SK-N-SH (cell line): ENCODE results near the gene PRPF18. TPM values are rescaled to one million over a fixed set of nuclear protein-coding genes. Genes with fewer than 3 reads are reported as not detected.

Source experiments
- CTCF ChIA-PET: fragments of 300-600, 350-600 bp; formaldehyde crosslinking; extraction: SDS; loops from one replicate; lab custom pipeline; 2021; lab: Yijun Ruan, JAX
- POLR2A ChIA-PET: fragments of 350-600 bp; sonication (Branson Sonifier 250); formaldehyde crosslinking; extraction: SDS; loops from one replicate; lab custom pipeline; 2020; ENCODE audit warnings: antibody characterized with exemption, inconsistent platforms; lab: Yijun Ruan, JAX
- DNase-seq: peaks from one replicate; pipeline ENCODE4 v3.0.0; 2012
- H2AFZ ChIP-seq: fragments of 200-600 bp; sonication (generic); 2 replicates; pipeline ENCODE4 v1.8.1; 2016; ENCODE audit warnings: antibody characterized with exemption, mild to moderate bottlenecking, low read depth
- H3F3A ChIP-seq: fragments of 200-600 bp; sonication (generic); replicated peaks from 2 replicates; pipeline ENCODE3; 2016; ENCODE audit warnings: antibody characterized with exemption, mild to moderate bottlenecking; ENCODE audit not compliant: insufficient read depth
- H3K27ac ChIP-seq, 2 experiments: fragments of 200-500 bp in 1 of 2; fragments of 200-600 bp in 1 of 2; sonication (Bioruptor generic) in 1 of 2; sonication (generic), shearing (Covaris generic) in 1 of 2; 2 replicates each; pipeline versions ENCODE4 v1.5.1 to v1.6.1; 2014 to 2016; ENCODE audit warnings: low read depth in 2 of 2, inconsistent platforms in 1 of 2, low read length in 1 of 2, mild to moderate bottlenecking in 1 of 2, mixed read lengths in 1 of 2
- H3K27me3 ChIP-seq: fragments of 200-600 bp; sonication (generic), shearing (Covaris generic); 2 replicates; pipeline ENCODE4 v1.6.1; 2016; ENCODE audit warnings: mixed run types; ENCODE audit not compliant: insufficient read depth
- H3K36me3 ChIP-seq, 2 experiments: fragments of 200-500 bp in 1 of 2; fragments of 200-600 bp in 1 of 2; sonication (Bioruptor generic) in 1 of 2; sonication (generic) in 1 of 2; replicated peaks in 1 of 2; 2 replicates each; pipeline versions ENCODE3 to v1.5.1; 2014 to 2016; ENCODE audit warnings: low read length in 1 of 2, mild to moderate bottlenecking in 1 of 2; ENCODE audit not compliant: insufficient read depth in 2 of 2, control insufficient read depth in 1 of 2
- H3K4me1 ChIP-seq, 2 experiments: fragments of 200-500 bp in 1 of 2; fragments of 200-600 bp in 1 of 2; sonication (Bioruptor generic) in 1 of 2; sonication (generic), shearing (Covaris generic) in 1 of 2; 2 replicates each; pipeline versions ENCODE4 v1.5.1 to v1.6.1; 2014 to 2016; ENCODE audit warnings: low read depth in 1 of 2, low read length in 1 of 2, mixed run types in 1 of 2; ENCODE audit not compliant: insufficient read depth in 2 of 2, control insufficient read depth in 1 of 2
- H3K4me2 ChIP-seq: fragments of 200-600 bp; sonication (generic), shearing (Covaris generic); 2 replicates; pipeline ENCODE4 v1.6.1; 2017; ENCODE audit warnings: mixed run types
- H3K4me3 ChIP-seq, 2 experiments: fragments of 200-500 bp in 1 of 2; fragments of 200-600 bp in 1 of 2; sonication (Bioruptor generic) in 1 of 2; sonication (generic), shearing (Covaris generic) in 1 of 2; 2 replicates each; pipeline versions ENCODE4 v1.5.1 to v1.8.1; 2014 to 2016; ENCODE audit warnings: low read depth in 2 of 2, inconsistent platforms in 1 of 2, low read length in 1 of 2, mild to moderate bottlenecking in 1 of 2, mixed read lengths in 1 of 2, moderate library complexity in 1 of 2
- H3K79me2 ChIP-seq: fragments of 200-600 bp; sonication (generic); 2 replicates; pipeline ENCODE4 v1.8.1; 2017; ENCODE audit warnings: mild to moderate bottlenecking; ENCODE audit not compliant: insufficient read depth
- H3K9ac ChIP-seq: fragments of 200-600 bp; sonication (generic); 2 replicates; pipeline ENCODE4 v1.6.1; 2017; ENCODE audit warnings: mixed run types
- H3K9me2 ChIP-seq: fragments of 200-600 bp; sonication (generic); 2 replicates; pipeline ENCODE4 v1.6.1; 2017; ENCODE audit warnings: mixed run types
- H3K9me3 ChIP-seq: fragments of 200-600 bp; sonication (generic); 2 replicates; pipeline ENCODE4 v1.6.1; 2017; ENCODE audit warnings: mixed run types, mild to moderate bottlenecking, moderate library complexity
- H4K20me1 ChIP-seq: fragments of 200-600 bp; sonication (generic); 2 replicates; pipeline ENCODE4 v1.6.1; 2017; ENCODE audit warnings: mild to moderate bottlenecking, mixed run types; ENCODE audit not compliant: insufficient read depth
- ELF1 ChIP-seq: IDR thresholded peaks from 2 replicates; pipeline ENCODE4 v1.4.0; 2012
- EP300 ChIP-seq, 2 experiments: IDR thresholded peaks; 2 replicates each; pipeline versions ENCODE4 v1.4.0 to v1.6.1; 2012; ENCODE audit warnings: borderline replicate concordance in 1 of 2, low read depth in 1 of 2, low read length in 1 of 2
- EZH2phosphoT487 ChIP-seq: fragments of 200-600 bp; sonication (generic); IDR thresholded peaks from 2 replicates; pipeline ENCODE4 v1.6.1; 2017; ENCODE audit warnings: low read depth, mixed run types, mild to moderate bottlenecking, antibody characterized with exemption, moderate library complexity, borderline replicate concordance
- FOXM1 ChIP-seq: IDR thresholded peaks from 2 replicates; pipeline ENCODE4 v1.4.0; 2012; ENCODE audit warnings: low read depth, mild to moderate bottlenecking
- MEF2A ChIP-seq: IDR thresholded peaks from 2 replicates; pipeline ENCODE4 v1.4.0; 2012; ENCODE audit warnings: low read depth, borderline replicate concordance
- MXI1 ChIP-seq: IDR thresholded peaks from 2 replicates; pipeline ENCODE4 v1.6.1; 2012; ENCODE audit warnings: mild to moderate bottlenecking, low read depth, low read length, improper control_type of control experiment
- NFIC ChIP-seq: IDR thresholded peaks from 2 replicates; pipeline ENCODE4 v1.4.0; 2012; ENCODE audit warnings: borderline replicate concordance
- NRF1 ChIP-seq: IDR thresholded peaks from 2 replicates; pipeline ENCODE4 v1.6.1; 2012; ENCODE audit warnings: low read depth, mild to moderate bottlenecking, low read length
- RAD21 ChIP-seq: IDR thresholded peaks from 2 replicates; pipeline ENCODE4 v1.6.1; 2012; ENCODE audit warnings: mild to moderate bottlenecking, low read length
- RCOR1 ChIP-seq: fragments of 150-350 bp; IDR thresholded peaks from 2 replicates; pipeline ENCODE4 v1.6.1; 2017; ENCODE audit warnings: antibody characterized with exemption, low read length
- RFX5 ChIP-seq: IDR thresholded peaks from 2 replicates; pipeline ENCODE4 v1.6.1; 2012; ENCODE audit warnings: mild to moderate bottlenecking, improper control_type of control experiment, low read length
- YY1 ChIP-seq: IDR thresholded peaks from 2 replicates; pipeline ENCODE4 v1.4.0; 2012; ENCODE audit warnings: low read depth, mild to moderate bottlenecking
- WGBS: methylation state at CpG from one replicate; pipeline ENCODE4 v1.1.6; 2017; ENCODE audit warnings: low lambda C conversion rate; 5-methylcytosine and 5-hydroxymethylcytosine counted together
- polyA plus RNA-seq, 3 experiments: library from polyadenylated mRNA; depleted of rRNA; stranded (reverse); fragments of >200 nt; gene quantifications; 2 replicates each; pipeline ENCODE4 v1.2.3, GENCODE V29; 2012
- TF ChIP-seq, protein P1 (sequence below): IDR thresholded peaks from 2 replicates; pipeline ENCODE4 v1.6.1; 2012; ENCODE audit warnings: mild to moderate bottlenecking, low read depth, low read length, moderate library complexity
- TF ChIP-seq, protein P2 (sequence below): fragments of 150-350 bp; IDR thresholded peaks from 2 replicates; pipeline ENCODE4 v1.6.1; 2017; ENCODE audit warnings: antibody characterized with exemption, low read length, low read depth, borderline replicate concordance
- TF ChIP-seq, protein P3 (sequence below): fragments of 150-350 bp; IDR thresholded peaks from 2 replicates; pipeline ENCODE4 v1.6.1; 2016; ENCODE audit warnings: mild to moderate bottlenecking, low read depth, low read length

The PRPF18 gene
- polyA plus RNA-seq, 1 of the 3 experiments (the other 2 are of a cell fraction), result 12.1 TPM

DNA sequence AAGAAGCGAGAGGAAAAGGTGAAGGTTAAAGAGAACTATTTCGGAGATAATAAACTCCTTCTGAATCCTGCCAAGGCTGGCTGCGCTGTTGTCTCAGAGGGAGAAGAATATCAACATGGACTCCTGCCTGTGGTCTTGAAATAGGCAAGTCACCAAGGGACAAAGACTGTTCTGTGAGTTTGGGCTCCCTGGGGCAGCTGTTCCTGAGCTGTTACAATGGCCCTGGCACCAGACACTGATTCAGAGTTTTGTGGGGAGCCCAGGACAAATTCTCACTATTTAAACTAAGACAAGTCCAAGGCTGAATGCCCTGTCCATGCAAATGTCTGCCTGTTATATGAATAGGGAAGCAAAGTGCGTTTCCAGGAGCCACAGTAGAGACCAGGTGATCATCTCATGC, 81.4 kb downstream of the PRPF18 start:
- H3K79me2 ChIP-seq, result peaks cover 10% of the 10 kb centered on the region; the same call in 1 of the 2 replicates
- H4K20me1 ChIP-seq, result no peaks in the 10 kb centered on the region
- no peak overlapping the region for H3K9ac ChIP-seq
- peaks cover 56 to 60% of the 10 kb centered on the region in 2 experiments for H3K36me3 ChIP-seq
- TF ChIP-seq RFX5 (no peak), RAD21 (no peak), NFIC (no peak), EZH2phosphoT487 (no peak), MEF2A (no peak), EP300 (IDR thresholded peaks at IDR 0.05; ENCODE audit: borderline replicate concordance in 1 of 2, low read depth in 1 of 2, low read length in 1 of 2) (no peak), ELF1 (no peak), RCOR1 (no peak), MXI1 (no peak), FOXM1 (no peak), YY1 (no peak)
- TF ChIP-seq, protein P1, sequence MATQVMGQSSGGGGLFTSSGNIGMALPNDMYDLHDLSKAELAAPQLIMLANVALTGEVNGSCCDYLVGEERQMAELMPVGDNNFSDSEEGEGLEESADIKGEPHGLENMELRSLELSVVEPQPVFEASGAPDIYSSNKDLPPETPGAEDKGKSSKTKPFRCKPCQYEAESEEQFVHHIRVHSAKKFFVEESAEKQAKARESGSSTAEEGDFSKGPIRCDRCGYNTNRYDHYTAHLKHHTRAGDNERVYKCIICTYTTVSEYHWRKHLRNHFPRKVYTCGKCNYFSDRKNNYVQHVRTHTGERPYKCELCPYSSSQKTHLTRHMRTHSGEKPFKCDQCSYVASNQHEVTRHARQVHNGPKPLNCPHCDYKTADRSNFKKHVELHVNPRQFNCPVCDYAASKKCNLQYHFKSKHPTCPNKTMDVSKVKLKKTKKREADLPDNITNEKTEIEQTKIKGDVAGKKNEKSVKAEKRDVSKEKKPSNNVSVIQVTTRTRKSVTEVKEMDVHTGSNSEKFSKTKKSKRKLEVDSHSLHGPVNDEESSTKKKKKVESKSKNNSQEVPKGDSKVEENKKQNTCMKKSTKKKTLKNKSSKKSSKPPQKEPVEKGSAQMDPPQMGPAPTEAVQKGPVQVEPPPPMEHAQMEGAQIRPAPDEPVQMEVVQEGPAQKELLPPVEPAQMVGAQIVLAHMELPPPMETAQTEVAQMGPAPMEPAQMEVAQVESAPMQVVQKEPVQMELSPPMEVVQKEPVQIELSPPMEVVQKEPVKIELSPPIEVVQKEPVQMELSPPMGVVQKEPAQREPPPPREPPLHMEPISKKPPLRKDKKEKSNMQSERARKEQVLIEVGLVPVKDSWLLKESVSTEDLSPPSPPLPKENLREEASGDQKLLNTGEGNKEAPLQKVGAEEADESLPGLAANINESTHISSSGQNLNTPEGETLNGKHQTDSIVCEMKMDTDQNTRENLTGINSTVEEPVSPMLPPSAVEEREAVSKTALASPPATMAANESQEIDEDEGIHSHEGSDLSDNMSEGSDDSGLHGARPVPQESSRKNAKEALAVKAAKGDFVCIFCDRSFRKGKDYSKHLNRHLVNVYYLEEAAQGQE, result no peak
- no peaks in the 10 kb centered on the region for H3K9me3 ChIP-seq
- no peaks in the 10 kb centered on the region for H3K27me3 ChIP-seq
- DNase-seq, result no peak
- no peak overlapping the region for H3K4me2 ChIP-seq
- H3K4me1 ChIP-seq, result peaks cover 7% of the 10 kb centered on the region in 2 experiments; a peak in 2 of 4 replicates
- H3F3A ChIP-seq, result peaks cover 13% of the 10 kb centered on the region
- ChIA-PET POLR2A (no interaction called here), CTCF (interaction anchor here (3.6 kb wide), 1 partner anchor 9 kb away, joined by 21 read pairs; no protein-coding TSS in a partner anchor)
- no peaks in the 10 kb centered on the region for H3K9me2 ChIP-seq
- H2AFZ ChIP-seq, result no peak overlapping the region
- H3K27ac ChIP-seq, result no peak overlapping the region
- H3K4me3 ChIP-seq, result no peak overlapping the region
- 93% methylated on average over 4 of the region's 4 CpGs for WGBS

- Histone ChIP-seq H3K79me2 (peaks cover 10% of the 10 kb centered on the region; the same call in 1 of the 2 replicates), H3K9ac (no peak overlapping the region), H2AFZ (no peak overlapping the region), H3K9me3 (no peaks in the 10 kb centered on the region), H3K27ac (no peak overlapping the region), H3K4me2 (no peak overlapping the region), H3K27me3 (no peaks in the 10 kb centered on the region), H3K36me3 (peaks cover 54 to 56% of the 10 kb centered on the region in 2 experiments), H3K9me2 (no peaks in the 10 kb centered on the region), H3K4me3 (no peak overlapping the region), H4K20me1 (no peaks in the 10 kb centered on the region), H3K4me1 (peaks cover 7% of the 10 kb centered on the region in 2 experiments; a peak in 2 of 4 replicates), H3F3A (peaks cover 4% of the 10 kb centered on the region)
- WGBS, result 92% methylated on average over 4 of the region's 8 CpGs
- POLR2A ChIA-PET, result no interaction called here
- no peak for DNase-seq
- CTCF ChIA-PET, result interaction anchor here (3.6 kb wide), 1 partner anchor 10 kb away, joined by 21 read pairs; no protein-coding TSS in a partner anchor
- TF ChIP-seq FOXM1, result no peak
- TF ChIP-seq RCOR1, result no peak
- TF ChIP-seq ELF1, result no peak
- no peak for TF ChIP-seq NRF1
- TF ChIP-seq, protein P1, result no peak
- TF ChIP-seq, protein P2, sequence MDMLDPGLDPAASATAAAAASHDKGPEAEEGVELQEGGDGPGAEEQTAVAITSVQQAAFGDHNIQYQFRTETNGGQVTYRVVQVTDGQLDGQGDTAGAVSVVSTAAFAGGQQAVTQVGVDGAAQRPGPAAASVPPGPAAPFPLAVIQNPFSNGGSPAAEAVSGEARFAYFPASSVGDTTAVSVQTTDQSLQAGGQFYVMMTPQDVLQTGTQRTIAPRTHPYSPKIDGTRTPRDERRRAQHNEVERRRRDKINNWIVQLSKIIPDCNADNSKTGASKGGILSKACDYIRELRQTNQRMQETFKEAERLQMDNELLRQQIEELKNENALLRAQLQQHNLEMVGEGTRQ, result no peak
- TF ChIP-seq, protein P3, sequence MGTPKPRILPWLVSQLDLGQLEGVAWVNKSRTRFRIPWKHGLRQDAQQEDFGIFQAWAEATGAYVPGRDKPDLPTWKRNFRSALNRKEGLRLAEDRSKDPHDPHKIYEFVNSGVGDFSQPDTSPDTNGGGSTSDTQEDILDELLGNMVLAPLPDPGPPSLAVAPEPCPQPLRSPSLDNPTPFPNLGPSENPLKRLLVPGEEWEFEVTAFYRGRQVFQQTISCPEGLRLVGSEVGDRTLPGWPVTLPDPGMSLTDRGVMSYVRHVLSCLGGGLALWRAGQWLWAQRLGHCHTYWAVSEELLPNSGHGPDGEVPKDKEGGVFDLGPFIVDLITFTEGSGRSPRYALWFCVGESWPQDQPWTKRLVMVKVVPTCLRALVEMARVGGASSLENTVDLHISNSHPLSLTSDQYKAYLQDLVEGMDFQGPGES, result no peak
These were observed 82.6 kb downstream of the PRPF18 start for GRCh38 chr10:13669182-13669855.
